PC-3 (cell line): ENCODE results near the gene CNTD1. TPM values are rescaled to one million over a fixed set of nuclear protein-coding genes. Genes with fewer than 3 reads are reported as not detected.
"Not testable (repeated sequence)": the region's sequence is repeated elsewhere in the genome, so short reads cannot be mapped to it uniquely, and the experiment has no call there.

Experiments
- ATAC-seq: fragments of 200-7000 bp; cut with Tn5 transposase; 2 replicates; pipeline ENCODE4 v1.9.1; 2020; ENCODE audit warnings: mild to moderate bottlenecking, moderate library complexity
- BruUV-seq: library from RNA; stranded (reverse); fragments of 400-500 nt; replicated peaks from 2 replicates; lab custom pipeline; 2021; lab: Mats Ljungman, UMichigan
- CTCF ChIA-PET: fragments of 300-600 bp; sonication (Branson Sonifier 250); formaldehyde crosslinking; loops from one replicate; lab custom pipeline; 2022; ENCODE audit warnings: antibody characterized with exemption; lab: Charles Lee
- POLR2A ChIA-PET: fragments of 300-600 bp; sonication (Branson Sonifier 250); formaldehyde crosslinking; loops from one replicate; lab custom pipeline; 2022; ENCODE audit warnings: antibody characterized with exemption; ENCODE audit not compliant: unreplicated experiment; lab: Charles Lee
- DNase-seq: peaks from one replicate; pipeline ENCODE4 v3.0.0-alpha.2; 2015
- H2AFZ ChIP-seq: fragments of 300-600 bp; sonication (generic); 2 replicates; pipeline ENCODE4 v1.6.0; 2016; ENCODE audit warnings: antibody characterized with exemption, low read length
- H3F3A ChIP-seq: fragments of 300-600 bp; sonication (generic); one replicate; pipeline ENCODE4 v1.6.0; 2017; ENCODE audit warnings: antibody characterized with exemption, low read length, control low read depth, mild to moderate bottlenecking; ENCODE audit not compliant: unreplicated experiment
- H3K27ac ChIP-seq: fragments of 300-600 bp; sonication (generic); 2 replicates; pipeline ENCODE4 v1.5.1; 2016; ENCODE audit warnings: mild to moderate bottlenecking, low read length
- H3K27me3 ChIP-seq: fragments of 300-600 bp; sonication (generic); 2 replicates; pipeline ENCODE4 v1.6.1; 2016; ENCODE audit warnings: low read length, mixed read lengths
- H3K36me3 ChIP-seq: fragments of 300-600 bp; sonication (generic); 2 replicates; pipeline ENCODE4 v1.6.1; 2016; ENCODE audit warnings: low read depth, mixed run types, low read length, mixed read lengths
- H3K4me1 ChIP-seq: fragments of 300-600 bp; sonication (generic); 2 replicates; pipeline ENCODE4 v1.5.1; 2016; ENCODE audit warnings: low read length; ENCODE audit not compliant: insufficient read depth
- H3K4me2 ChIP-seq: fragments of 300-600 bp; sonication (generic); 2 replicates; pipeline ENCODE4 v1.6.0; 2016; ENCODE audit warnings: low read length
- H3K4me3 ChIP-seq: fragments of 300-600 bp; sonication (generic); 2 replicates; pipeline ENCODE4 v1.5.1; 2016; ENCODE audit warnings: mild to moderate bottlenecking, low read length, mixed read lengths
- H3K79me2 ChIP-seq: fragments of 300-600 bp; sonication (generic); 2 replicates; pipeline ENCODE4 v1.6.1; 2017; ENCODE audit warnings: low read length, mixed read lengths
- H3K9ac ChIP-seq: fragments of 300-600 bp; sonication (generic); 2 replicates; pipeline ENCODE4 v1.6.0; 2016; ENCODE audit warnings: mild to moderate bottlenecking, low read length
- H3K9me2 ChIP-seq: fragments of 300-600 bp; sonication (generic); replicated peaks from 2 replicates; pipeline ENCODE4 v1.6.1; 2016; ENCODE audit warnings: mixed run types, low read length, mixed read lengths
- H3K9me3 ChIP-seq: fragments of 300-600 bp; sonication (generic); 2 replicates; pipeline ENCODE4 v1.6.1; 2016; ENCODE audit warnings: low read length, mixed read lengths
- H4K20me1 ChIP-seq: fragments of 300-600 bp; sonication (generic); 2 replicates; pipeline ENCODE4 v1.6.1; 2016; ENCODE audit warnings: low read length, mixed read lengths
- CTCF ChIP-seq: fragments of 300-600 bp; sonication (generic); conservative IDR thresholded peaks from 2 replicates; pipeline ENCODE4 v1.5.1; 2017; ENCODE audit warnings: antibody characterized with exemption, low read depth, mild to moderate bottlenecking, low read length
- EZH2 ChIP-seq: fragments of 300-600 bp; sonication (generic); IDR thresholded peaks from one replicate; pipeline ENCODE4 v1.6.1; 2017; ENCODE audit warnings: antibody characterized with exemption, mild to moderate bottlenecking, low read length; ENCODE audit not compliant: unreplicated experiment
- EZH2phosphoT487 ChIP-seq: fragments of 300-600 bp; sonication (generic); IDR thresholded peaks from 2 replicates; pipeline ENCODE4 v1.6.1; 2018; ENCODE audit warnings: mild to moderate bottlenecking, antibody characterized with exemption, low read length, borderline replicate concordance
- intact Hi-C: fragments of 100-400 bp; cut with micrococcal nuclease; formaldehyde crosslinking; loops from 2 replicates; pipeline ENCODE4 v1.9.0; 2023
- total RNA-seq: library from RNA; depleted of rRNA; stranded (reverse); fragments of >200 nt; gene quantifications from 2 replicates; pipeline ENCODE4 v1.2.3, GENCODE V29; 2014

CNTD1 gene
- total RNA-seq, 1 experiment from 2014 or later, result not detected

GRCh38 chr17:42766124-42766523 is 32.5 kb upstream of the CNTD1 start:
- Histone ChIP-seq H3K27ac (no peak overlapping the region), H3K4me2 (no peak overlapping the region), H3K9ac (no peak overlapping the region), H2AFZ (no peak overlapping the region), H3K27me3 (no peaks in the 10 kb centered on the region), H4K20me1 (no peaks in the 10 kb centered on the region), H3K9me3 (no peaks in the 10 kb centered on the region), H3F3A (no peaks in the 10 kb centered on the region), H3K9me2 (no peaks in the 10 kb centered on the region), H3K4me3 (no peak overlapping the region), H3K4me1 (no peaks in the 10 kb centered on the region; the same call in 1 of the 2 replicates), H3K79me2 (no peaks in the 10 kb centered on the region), H3K36me3 (no peaks in the 10 kb centered on the region)
- no peak for TF ChIP-seq EZH2
- BruUV-seq, result no TSS peak
- ATAC-seq (no peak), DNase-seq (no peak)
- POLR2A ChIA-PET, result no interaction called here
- CTCF ChIA-PET, result no interaction called here
- intact Hi-C loops, result no loop called here

GRCh38 chr17:42767512-42767911 is 31.1 kb upstream of the CNTD1 start:
- H3K9ac ChIP-seq, result no peak overlapping the region
- no peak overlapping the region for H3K4me3 ChIP-seq
- no peaks in the 10 kb centered on the region for H3K36me3 ChIP-seq
- no peak overlapping the region for H2AFZ ChIP-seq
- intact Hi-C loops, result no loop called here
- no TSS peak for BruUV-seq
- CTCF ChIA-PET, result no interaction called here
- H3K79me2 ChIP-seq, result no peaks in the 10 kb centered on the region
- H3K27me3 ChIP-seq, result no peaks in the 10 kb centered on the region
- no peaks in the 10 kb centered on the region for H4K20me1 ChIP-seq
- H3K27ac ChIP-seq, result no peak overlapping the region
- no peaks in the 10 kb centered on the region for H3K9me2 ChIP-seq
- DNase-seq (no peak), ATAC-seq (no peak)
- POLR2A ChIA-PET, result no interaction called here
- H3K4me1 ChIP-seq, result no peaks in the 10 kb centered on the region; the same call in 1 of the 2 replicates
- H3K9me3 ChIP-seq, result no peaks in the 10 kb centered on the region
- H3K4me2 ChIP-seq, result no peak overlapping the region
- no peaks in the 10 kb centered on the region for H3F3A ChIP-seq
- no peak for TF ChIP-seq CTCF
- TF ChIP-seq EZH2phosphoT487, result no peak
- TF ChIP-seq EZH2, result no peak

- BruUV-seq, H3K36me3 ChIP-seq, POLR2A ChIA-PET, ATAC-seq, H4K20me1 ChIP-seq, H3K79me2 ChIP-seq, H3K9ac ChIP-seq, H2AFZ ChIP-seq, DNase-seq, H3K4me1 ChIP-seq, H3K9me2 ChIP-seq, H3K4me3 ChIP-seq, intact Hi-C loops, H3K4me2 ChIP-seq, H3F3A ChIP-seq, CTCF ChIA-PET, H3K27ac ChIP-seq, H3K9me3 ChIP-seq, H3K27me3 ChIP-seq: not testable (repeated sequence)
Measured at GRCh38 chr17:42768006-42768405, 30.7 kb upstream of the CNTD1 start.

GRCh38 chr17:42769964-42770363 is 28.7 kb upstream of the CNTD1 start:
- H3K9me2 ChIP-seq, ATAC-seq, BruUV-seq, H3K27me3 ChIP-seq, H3K27ac ChIP-seq, H3K36me3 ChIP-seq, H4K20me1 ChIP-seq, H3K4me3 ChIP-seq, POLR2A ChIA-PET, H3F3A ChIP-seq, CTCF ChIA-PET, H2AFZ ChIP-seq, DNase-seq, H3K9me3 ChIP-seq, H3K9ac ChIP-seq, H3K4me2 ChIP-seq, intact Hi-C loops: not testable (repeated sequence)
- Histone ChIP-seq H3K79me2 (peaks cover 17% of the 10 kb centered on the region), H3K4me1 (peaks cover 13% of the 10 kb centered on the region)
